K562 (cell line): ENCODE data around the gene CBFA2T2. TPM values are rescaled to one million over a fixed set of nuclear protein-coding genes. Genes with fewer than 3 reads are reported as not detected.
A peak's percentile ranks its signal among the peaks of the same experiment; 100 is the strongest.

Source experiments
- AFF4 ChIP-seq: sonication (generic); formaldehyde crosslinking; IDR thresholded peaks from 2 replicates; pipeline ENCODE4 v1.8.0; 2023; ENCODE audit warnings: mild to moderate bottlenecking, missing genetic modification reagents
- CTCFL ChIP-seq: IDR thresholded peaks from 2 replicates; pipeline ENCODE4 v1.6.1; 2011; ENCODE audit warnings: borderline replicate concordance, low read depth, mild to moderate bottlenecking, moderate library complexity, low read length; ENCODE audit not compliant: insufficient read depth, poor library complexity, severe bottlenecking
- E2F5 ChIP-seq: sonication (generic); formaldehyde crosslinking; IDR thresholded peaks from 2 replicates; pipeline ENCODE4 v1.8.0; 2022; ENCODE audit warnings: mild to moderate bottlenecking, missing genetic modification reagents
- HCFC1 ChIP-seq: IDR thresholded peaks from 2 replicates; pipeline ENCODE4 v1.6.1; 2012; ENCODE audit warnings: low read depth, low read length, improper control_type of control experiment
- HOXB6 ChIP-seq: fragments of 250-450 bp; sonication (Bioruptor Pico); IDR thresholded peaks from 2 replicates; pipeline ENCODE4 v1.5.1; 2022; ENCODE audit warnings: mild to moderate bottlenecking, borderline replicate concordance
- IRF1 ChIP-seq: sonication (generic); formaldehyde crosslinking; IDR thresholded peaks from 2 replicates; pipeline ENCODE4 v1.8.0; 2022; ENCODE audit warnings: missing genetic modification reagents, mild to moderate bottlenecking, borderline replicate concordance
- MCM7 ChIP-seq, 2 experiments: fragments of 450-650 bp; IDR thresholded peaks; 2 replicates each; pipeline ENCODE4 v1.6.1; 2016 to 2018
- MTA1 ChIP-seq: fragments of 450-650 bp; IDR thresholded peaks from 2 replicates; pipeline ENCODE4 v1.6.1; 2017; ENCODE audit warnings: borderline replicate concordance
- NCOA4 ChIP-seq: fragments of 450-650 bp; IDR thresholded peaks from 2 replicates; pipeline ENCODE4 v1.6.1; 2018; ENCODE audit warnings: mild to moderate bottlenecking; ENCODE audit not compliant: partially characterized antibody
- NFRKB ChIP-seq: fragments of 450-650 bp; IDR thresholded peaks from 2 replicates; pipeline ENCODE4 v1.6.1; 2016; ENCODE audit warnings: low read depth
- PREB ChIP-seq: sonication (generic); formaldehyde crosslinking; IDR thresholded peaks from 2 replicates; pipeline ENCODE4 v1.8.1; 2023; ENCODE audit warnings: mild to moderate bottlenecking, missing genetic modification reagents
- PTBP1 ChIP-seq: fragments of 200-400 bp; formaldehyde crosslinking; IDR thresholded peaks from 2 replicates; pipeline ENCODE4 v1.6.1; 2017; ENCODE audit warnings: low read depth, low read length
- PYGO2 ChIP-seq: fragments of 450-650 bp; IDR thresholded peaks from 2 replicates; pipeline ENCODE4 v1.6.1; 2016; ENCODE audit warnings: mild to moderate bottlenecking, missing genetic modification characterization, moderate library complexity, missing compliant biosample characterization
- RFX7 ChIP-seq: fragments of 250-450 bp; sonication (Bioruptor Pico); IDR thresholded peaks from 2 replicates; pipeline ENCODE4 v1.5.1; 2021; ENCODE audit warnings: mild to moderate bottlenecking
- SIN3A ChIP-seq, 2 experiments: fragments of 150-350 bp in 1 of 2; IDR thresholded peaks; 2 replicates each; pipeline ENCODE4 v1.6.1; 2011 to 2016; ENCODE audit warnings: borderline replicate concordance in 2 of 2, low read depth in 2 of 2, low read length in 2 of 2, mild to moderate bottlenecking in 2 of 2, moderate library complexity in 2 of 2; ENCODE audit not compliant: control insufficient read depth in 1 of 2
- TEAD1 ChIP-seq, 2 experiments: fragments of 450-650 bp in 1 of 2; sonication (generic) in 1 of 2; formaldehyde crosslinking; IDR thresholded peaks; 2 replicates each; pipeline versions ENCODE4 v1.4.0 to v1.8.0; 2020 to 2022; ENCODE audit warnings: mild to moderate bottlenecking in 2 of 2, missing genetic modification reagents in 1 of 2
- TSC22D4 ChIP-seq: fragments of 450-650 bp; IDR thresholded peaks from 2 replicates; pipeline ENCODE4 v1.6.1; 2016; ENCODE audit warnings: missing genetic modification characterization, missing biosample characterization, control low read depth
- ZNF354B ChIP-seq: fragments of 250-450 bp; sonication (Bioruptor Pico); IDR thresholded peaks from 2 replicates; pipeline ENCODE4 v1.4.0; 2020
- ZNF384 ChIP-seq: IDR thresholded peaks from 2 replicates; pipeline ENCODE4 v1.6.1; 2012; ENCODE audit warnings: low read depth, low read length, improper control_type of control experiment
- ZNF766 ChIP-seq: fragments of 200-800 bp; sonication (Bioruptor generic); conservative IDR thresholded peaks from 2 replicates; pipeline ENCODE4 v1.6.1; 2016; ENCODE audit warnings: missing genetic modification characterization, missing compliant biosample characterization
- polyA plus RNA-seq, 8 experiments: library from polyadenylated mRNA; depleted of rRNA in 4 of 8; stranded (reverse) in 5 of 8; unstranded in 3 of 8; fragments of >200 nt; fragmentation: Nextera tagmentation in 2 of 8; fragmentation: Illumina TruSeq in 1 of 8; extraction: Ambion mirVana in 2 of 8; extraction: Trizol in 1 of 8; gene quantifications; 2 replicates each; pipeline versions ENCODE4 v1.2.1 to v1.2.3, GENCODE V29; 2011 to 2014; ENCODE audit warnings: inconsistent platforms in 1 of 8, missing spikeins in 1 of 8
- total RNA-seq, 7 experiments: library from RNA; depleted of rRNA in 6 of 7; stranded (reverse); fragments of >200 nt in 6 of 7; fragmentation: Illumina TruSeq in 2 of 7; extraction: Trizol in 2 of 7; gene quantifications; 2 replicates each; pipeline versions ENCODE4 v1.2.1 to v1.2.3, GENCODE V29; 2011 to 2021; ENCODE audit warnings: low replicate concordance in 1 of 7

CBFA2T2 gene
- total and polyA plus RNA-seq, 9 of the 15 experiments (the other 6 are each of a cell fraction or from before 2014, with no cell fraction given), result 0.27 to 9.6 (median 5.8) TPM

- TF ChIP-seq PTBP1, result no peak
- TF ChIP-seq IRF1 (CRISPR knock-in tag), result no peak
- TF ChIP-seq ZNF384, result peak; percentile 95
- no peak for TF ChIP-seq AFF4 (CRISPR knock-in tag)
- no peak for TF ChIP-seq TEAD1 (CRISPR knock-in tag; IDR thresholded peaks at IDR 0.05)
- TF ChIP-seq MCM7 (IDR thresholded peaks at IDR 0.05), result no peak
- TF ChIP-seq SIN3A (IDR thresholded peaks at IDR 0.05; ENCODE audit: borderline replicate concordance in 2 of 2, control insufficient read depth in 1 of 2, low read depth in 2 of 2, low read length in 2 of 2), result no peak
- no peak for TF ChIP-seq NFRKB
- no peak for TF ChIP-seq HOXB6
- TF ChIP-seq PREB, result no peak
- TF ChIP-seq NCOA4, result no peak
- TF ChIP-seq RFX7 (CRISPR knock-in tag), result no peak
- TF ChIP-seq ZNF354B (CRISPR knock-in tag), result no peak
- TF ChIP-seq CTCFL, result peak; percentile 56
- TF ChIP-seq ZNF766 (CRISPR knock-in tag), result no peak
- no peak for TF ChIP-seq HCFC1
- TF ChIP-seq TSC22D4 (tag), result no peak
- no peak for TF ChIP-seq E2F5 (CRISPR knock-in tag)
- TF ChIP-seq MTA1, result no peak
- TF ChIP-seq PYGO2, result no peak
Observed at GRCh38 chr20:33515569-33516216, 25.8 kb downstream of the CBFA2T2 start (continued).
